ENCODE results near the gene CACNG4.

DNA sequence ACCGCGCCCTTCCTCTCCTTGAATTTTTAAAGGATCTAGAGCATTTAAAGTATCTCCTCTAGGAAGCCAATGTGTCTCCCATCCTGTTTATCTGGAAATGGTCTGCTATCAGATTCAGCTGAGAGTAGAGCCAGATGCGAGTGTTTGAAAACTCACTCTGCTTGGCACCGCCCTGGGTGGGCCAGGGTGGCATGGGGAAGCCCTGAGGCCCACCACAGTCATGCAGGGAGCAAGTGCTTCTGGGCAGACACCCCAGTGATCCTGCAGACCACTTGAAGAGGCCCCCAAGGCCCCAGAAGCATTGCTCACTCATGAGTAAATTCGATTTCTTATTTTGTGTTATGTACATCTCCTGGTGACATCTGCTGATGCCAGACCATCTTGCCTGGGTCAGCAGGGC is 8.7 kb upstream of the CACNG4 start:
- TF ChIP-seq, protein P1, sequence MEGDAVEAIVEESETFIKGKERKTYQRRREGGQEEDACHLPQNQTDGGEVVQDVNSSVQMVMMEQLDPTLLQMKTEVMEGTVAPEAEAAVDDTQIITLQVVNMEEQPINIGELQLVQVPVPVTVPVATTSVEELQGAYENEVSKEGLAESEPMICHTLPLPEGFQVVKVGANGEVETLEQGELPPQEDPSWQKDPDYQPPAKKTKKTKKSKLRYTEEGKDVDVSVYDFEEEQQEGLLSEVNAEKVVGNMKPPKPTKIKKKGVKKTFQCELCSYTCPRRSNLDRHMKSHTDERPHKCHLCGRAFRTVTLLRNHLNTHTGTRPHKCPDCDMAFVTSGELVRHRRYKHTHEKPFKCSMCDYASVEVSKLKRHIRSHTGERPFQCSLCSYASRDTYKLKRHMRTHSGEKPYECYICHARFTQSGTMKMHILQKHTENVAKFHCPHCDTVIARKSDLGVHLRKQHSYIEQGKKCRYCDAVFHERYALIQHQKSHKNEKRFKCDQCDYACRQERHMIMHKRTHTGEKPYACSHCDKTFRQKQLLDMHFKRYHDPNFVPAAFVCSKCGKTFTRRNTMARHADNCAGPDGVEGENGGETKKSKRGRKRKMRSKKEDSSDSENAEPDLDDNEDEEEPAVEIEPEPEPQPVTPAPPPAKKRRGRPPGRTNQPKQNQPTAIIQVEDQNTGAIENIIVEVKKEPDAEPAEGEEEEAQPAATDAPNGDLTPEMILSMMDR (conservative IDR thresholded peaks at IDR 0.05; ENCODE audit: low read length), result no peak
- no peak for TF ChIP-seq EZH2phosphoT487 (IDR thresholded peaks at IDR 0.05; ENCODE audit: borderline replicate concordance, low read depth, low read length)
